LNCAP (cell line): ENCODE data around the gene BTBD2.

Source experiments
- TF ChIP-seq, protein P1 (sequence below): fragments of 450-650 bp; IDR thresholded peaks from 2 replicates; pipeline ENCODE4 v1.5.1; 2017; ENCODE audit warnings: mild to moderate bottlenecking

BTBD2 gene

DNA sequence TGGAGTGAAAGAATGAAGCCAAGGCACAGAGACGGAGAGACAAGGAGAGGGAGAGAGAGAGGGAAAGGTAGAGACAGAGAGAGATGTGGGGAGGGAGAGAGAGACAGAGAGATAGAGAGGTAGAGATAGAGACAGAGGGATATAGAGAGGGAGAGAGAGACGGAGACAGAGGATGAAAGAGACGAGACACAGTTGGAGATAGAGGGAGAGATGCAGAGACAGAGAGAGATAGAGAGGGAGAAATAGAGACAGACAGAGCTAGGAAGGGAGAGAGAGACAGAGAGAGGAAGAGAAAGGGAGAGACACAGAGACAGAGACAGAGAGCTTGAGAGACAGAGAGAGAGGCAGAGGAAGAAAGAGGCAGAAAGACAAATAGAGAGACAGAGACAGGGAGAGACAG lies 79.1 kb downstream of the BTBD2 start:
- TF ChIP-seq, protein P1, sequence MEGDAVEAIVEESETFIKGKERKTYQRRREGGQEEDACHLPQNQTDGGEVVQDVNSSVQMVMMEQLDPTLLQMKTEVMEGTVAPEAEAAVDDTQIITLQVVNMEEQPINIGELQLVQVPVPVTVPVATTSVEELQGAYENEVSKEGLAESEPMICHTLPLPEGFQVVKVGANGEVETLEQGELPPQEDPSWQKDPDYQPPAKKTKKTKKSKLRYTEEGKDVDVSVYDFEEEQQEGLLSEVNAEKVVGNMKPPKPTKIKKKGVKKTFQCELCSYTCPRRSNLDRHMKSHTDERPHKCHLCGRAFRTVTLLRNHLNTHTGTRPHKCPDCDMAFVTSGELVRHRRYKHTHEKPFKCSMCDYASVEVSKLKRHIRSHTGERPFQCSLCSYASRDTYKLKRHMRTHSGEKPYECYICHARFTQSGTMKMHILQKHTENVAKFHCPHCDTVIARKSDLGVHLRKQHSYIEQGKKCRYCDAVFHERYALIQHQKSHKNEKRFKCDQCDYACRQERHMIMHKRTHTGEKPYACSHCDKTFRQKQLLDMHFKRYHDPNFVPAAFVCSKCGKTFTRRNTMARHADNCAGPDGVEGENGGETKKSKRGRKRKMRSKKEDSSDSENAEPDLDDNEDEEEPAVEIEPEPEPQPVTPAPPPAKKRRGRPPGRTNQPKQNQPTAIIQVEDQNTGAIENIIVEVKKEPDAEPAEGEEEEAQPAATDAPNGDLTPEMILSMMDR = no peak

DNA sequence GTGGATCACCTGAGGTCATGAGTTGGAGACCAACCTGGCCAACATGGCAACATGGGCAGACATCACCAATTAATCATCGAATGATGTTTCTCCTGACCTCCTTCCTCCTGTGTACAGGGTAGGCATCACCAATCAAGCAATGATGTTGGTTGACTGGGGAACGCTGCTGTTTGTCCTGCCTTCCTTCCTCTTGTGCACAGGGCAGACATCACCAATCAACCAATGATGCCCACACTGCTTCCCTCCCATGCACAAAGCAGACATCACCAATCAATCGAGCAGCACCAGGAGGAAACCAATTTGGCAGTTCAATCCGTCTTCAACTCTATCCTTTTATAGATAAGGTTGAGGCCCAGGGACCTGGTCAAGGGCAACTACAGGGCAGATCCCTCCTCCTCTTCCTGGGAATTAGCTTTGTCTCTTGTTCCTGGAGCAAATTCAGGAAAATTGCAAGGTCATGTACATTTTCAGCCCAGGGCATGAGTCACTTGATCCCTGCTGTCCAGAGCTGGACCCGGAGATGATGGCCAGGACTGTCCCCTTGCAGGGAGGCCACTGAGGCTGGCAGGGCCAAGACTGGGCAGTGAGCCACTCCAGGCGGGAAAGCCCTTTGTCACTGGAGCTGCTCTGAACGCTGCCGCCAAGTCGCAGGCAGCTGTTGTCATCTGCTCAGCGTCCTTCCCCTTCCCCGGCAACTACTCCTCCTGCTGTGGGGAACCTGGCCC lies 79.9 kb downstream of the BTBD2 start:
- TF ChIP-seq, protein P1 = no peak
